Spleen (tissue), 7 donors: Measurements from ENCODE around the gene NOD1.

ENCODE experiments used
- CTCF ChIP-seq, 11 experiments: fragments of 200-600 bp in 7 of 11; fragments of 450-650 bp in 4 of 11; sonication (generic) in 4 of 11; IDR thresholded peaks in 8 of 11; conservative IDR thresholded peaks in 3 of 11; 1 replicate in 7 of 11; 2 replicates in 4 of 11; pipeline versions ENCODE4 v1.4.0 to v1.8.0; 2016 to 2021; ENCODE audit warnings: antibody characterized with exemption in 11 of 11, inconsistent platforms in 4 of 11, mild to moderate bottlenecking in 1 of 11
- POLR2A ChIP-seq, 3 donors: fragments of 450-650 bp; IDR thresholded peaks; one replicate each; pipeline ENCODE4 v1.5.1; 2017; ENCODE audit warnings: antibody characterized with exemption in 3 of 3, mild to moderate bottlenecking in 1 of 3
- POLR2AphosphoS5 ChIP-seq, 3 donors: sonication (generic); formaldehyde crosslinking; IDR thresholded peaks; one replicate each; pipeline ENCODE4 v1.5.1; 2017; ENCODE audit warnings: antibody characterized with exemption in 3 of 3
- donor health status: DM: no; HTN: no; CAD: no; lungs with moderate emphysema.
- donor health status: DM: no; HTN: no; CAD: no.
- donor health status: DM: no; HTN: no; CAD: no.

- TF ChIP-seq CTCF (IDR thresholded peaks at IDR 0.05 in 8 of 11, conservative IDR thresholded peaks at IDR 0.05 in 3 of 11) = no peak
- TF ChIP-seq POLR2A (IDR thresholded peaks at IDR 0.05) = no peak
- TF ChIP-seq POLR2AphosphoS5 (IDR thresholded peaks at IDR 0.05) = no peak
Measured at GRCh38 chr7:30380294-30380693, 98.3 kb downstream of the NOD1 start.
